Stimulated activated CD8-positive, alpha-beta memory T cell treated with anti-CD3 and anti-CD28 coated beads, Interleukin-7, amount 100 ng/mL, for 1 hour (primary cell): ENCODE results near the gene DNAAF2.
"Not testable (repeated sequence)": the region's sequence is repeated elsewhere in the genome, so short reads cannot be mapped to it uniquely, and the experiment has no call there.

ENCODE experiments used
- DNase-seq, 2 donors: peaks; one replicate each; pipeline ENCODE4 v3.0.0-alpha.2; 2020; ENCODE audit warnings: low read depth in 2 of 2

The DNAAF2 gene

GRCh38 chr14:49622022-49622607 lies 12.9 kb downstream of the DNAAF2 start:
- no peak for DNase-seq

- peak in 1 of 2 donors; percentile 25 for DNase-seq
These were observed 13.7 kb downstream of the DNAAF2 start for GRCh38 chr14:49621114-49621881.

GRCh38 chr14:49620182-49621113 lies 14.6 kb downstream of the DNAAF2 start, which contains the start of the genes MGAT2 and RPL36AL:
TSS of gene MGAT2 (plus strand) at chr14:49620799. CDS start at chr14:49621269, 470 bp downstream.
TSS of gene RPL36AL (minus strand) at chr14:49620626. CDS start at chr14:49619104, 1,522 bp downstream.
- peak; percentile 82 to 90 for DNase-seq

DNA sequence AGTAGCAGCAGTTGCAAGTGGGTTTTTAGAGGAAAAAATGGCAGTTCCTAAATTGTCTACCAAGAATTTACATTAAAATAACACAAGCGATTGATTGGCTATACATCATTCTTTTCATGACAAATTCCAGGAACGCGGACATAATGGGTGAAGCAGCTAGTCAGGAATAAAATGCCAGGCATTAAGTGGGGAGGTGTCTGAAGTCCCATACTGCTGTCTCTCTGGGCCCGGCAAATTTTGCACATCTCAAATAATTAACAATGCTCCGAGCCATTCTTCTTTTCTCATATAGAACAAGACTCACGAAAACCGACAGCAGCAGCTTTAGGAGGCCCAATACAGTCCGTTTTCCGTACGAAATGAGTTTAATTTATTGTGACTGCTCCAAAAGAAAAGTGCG lies 15.3 kb downstream of the DNAAF2 start:
- DNase-seq, result no peak

DNA sequence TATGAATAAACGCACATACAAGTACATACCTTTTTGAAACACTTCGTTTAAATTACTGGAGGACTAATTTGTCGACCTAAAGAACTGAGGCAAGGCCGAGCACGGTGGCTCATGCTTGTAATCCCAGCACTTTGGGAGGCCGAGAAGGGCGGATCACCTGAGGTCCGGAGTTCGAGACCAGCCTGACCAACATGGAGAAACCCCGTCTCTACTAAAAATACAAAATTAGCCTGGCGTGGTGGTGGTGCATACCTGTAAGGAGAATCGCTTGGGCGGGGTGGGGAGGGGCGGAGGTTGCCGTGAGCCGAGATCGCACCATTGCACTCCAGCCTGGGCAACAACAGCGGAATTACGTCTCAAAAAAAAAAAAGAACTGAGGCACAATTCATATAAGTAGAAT lies 15.8 kb downstream of the DNAAF2 start:
- DNase-seq, result not testable (repeated sequence)

DNA sequence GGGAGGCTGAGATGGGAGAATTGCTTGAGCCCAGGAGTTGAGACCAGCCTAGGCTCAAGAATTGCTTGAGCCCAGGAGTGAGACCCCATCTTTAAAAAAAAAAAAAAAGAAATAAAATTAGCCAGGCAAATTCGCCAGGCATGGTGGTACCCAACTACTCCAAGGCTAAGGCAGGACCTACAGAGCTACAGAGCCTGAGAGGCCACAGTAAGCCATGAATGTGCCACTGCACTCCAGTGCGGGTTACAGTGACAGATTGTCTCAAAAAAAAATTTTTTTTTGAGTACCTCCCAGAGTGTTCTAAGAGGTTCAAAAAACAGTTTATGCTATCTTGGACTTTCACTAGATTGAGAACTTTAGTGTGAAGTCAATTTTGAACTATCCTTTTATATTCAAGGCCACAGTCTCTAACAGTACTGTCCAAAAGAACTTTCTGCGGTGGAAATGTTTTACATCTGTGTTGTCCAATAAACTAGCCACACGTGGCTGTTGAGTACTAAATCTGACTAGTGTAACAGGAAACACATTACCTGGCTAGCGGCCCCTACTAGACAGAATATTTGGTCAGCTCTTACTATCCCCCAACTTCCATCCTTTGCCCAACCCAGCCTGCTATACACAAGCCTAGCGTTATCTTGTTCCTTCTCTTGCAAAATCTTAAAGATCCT lies 17.1 kb downstream of the DNAAF2 start:
- DNase-seq, result no peak

DNA sequence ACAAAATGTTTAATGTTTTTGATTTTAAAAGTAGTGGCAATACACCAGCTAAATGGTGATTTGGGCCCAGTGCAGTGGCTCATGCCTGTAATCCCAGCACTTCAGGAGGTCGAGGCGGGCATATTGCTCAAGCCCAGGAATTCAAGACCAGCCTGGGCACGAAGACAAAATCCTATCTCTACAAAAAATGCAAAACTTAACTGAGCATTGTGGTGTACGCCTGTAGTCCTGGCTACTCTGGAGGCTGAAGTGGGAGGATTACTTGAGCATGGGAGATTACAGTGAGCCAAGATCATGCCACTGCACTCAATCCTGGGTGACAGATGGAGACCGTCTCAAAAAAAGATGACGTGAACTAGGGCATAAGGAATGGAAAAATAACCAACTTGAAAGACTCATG lies 19.3 kb downstream of the DNAAF2 start:
- no peak for DNase-seq

DNA sequence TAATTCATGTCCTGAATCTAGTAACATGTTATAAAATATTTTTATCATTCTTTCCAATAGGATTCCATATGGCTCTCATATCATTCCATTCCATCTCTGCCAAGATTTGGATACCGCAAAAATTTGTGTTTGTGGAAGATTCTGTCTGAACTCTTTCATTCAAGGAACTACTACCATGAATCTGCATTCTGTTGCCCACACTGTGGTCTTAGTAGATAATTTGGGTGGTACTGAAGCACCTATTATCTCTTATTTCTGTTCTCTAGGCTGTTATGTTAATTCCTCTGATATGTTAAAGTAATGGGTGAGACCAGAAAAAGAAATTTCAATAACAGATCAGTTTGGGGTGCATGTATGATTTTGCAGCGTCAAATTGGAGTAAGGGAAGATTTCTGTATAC lies 20.8 kb downstream of the DNAAF2 start:
- DNase-seq, result no peak

DNA sequence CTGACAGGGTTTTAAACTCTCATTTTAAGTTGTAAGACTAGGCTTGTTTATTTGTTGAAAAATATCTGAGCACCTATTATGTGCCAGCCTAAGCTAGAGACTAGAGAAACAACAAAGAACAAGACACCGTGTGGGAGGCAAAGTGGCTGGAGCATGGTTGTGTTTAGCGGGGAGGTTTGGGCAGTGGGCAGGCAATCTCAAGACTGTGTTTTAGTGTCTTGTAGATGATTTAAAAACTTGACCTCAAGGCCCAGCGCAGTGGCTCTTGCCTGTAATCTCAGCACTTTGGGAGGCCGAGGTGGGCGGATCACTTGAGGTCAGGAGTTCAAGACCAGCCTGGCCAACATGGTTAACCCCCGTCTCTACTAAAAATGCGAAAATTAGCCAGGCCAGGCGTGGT lies 22.4 kb downstream of the DNAAF2 start:
- DNase-seq, result no peak

GRCh38 chr14:49612251-49612650 lies 22.8 kb downstream of the DNAAF2 start:
- DNase-seq, result no peak

- no peak for DNase-seq
These were observed 27.5 kb downstream of the DNAAF2 start for GRCh38 chr14:49607583-49607982.

DNA sequence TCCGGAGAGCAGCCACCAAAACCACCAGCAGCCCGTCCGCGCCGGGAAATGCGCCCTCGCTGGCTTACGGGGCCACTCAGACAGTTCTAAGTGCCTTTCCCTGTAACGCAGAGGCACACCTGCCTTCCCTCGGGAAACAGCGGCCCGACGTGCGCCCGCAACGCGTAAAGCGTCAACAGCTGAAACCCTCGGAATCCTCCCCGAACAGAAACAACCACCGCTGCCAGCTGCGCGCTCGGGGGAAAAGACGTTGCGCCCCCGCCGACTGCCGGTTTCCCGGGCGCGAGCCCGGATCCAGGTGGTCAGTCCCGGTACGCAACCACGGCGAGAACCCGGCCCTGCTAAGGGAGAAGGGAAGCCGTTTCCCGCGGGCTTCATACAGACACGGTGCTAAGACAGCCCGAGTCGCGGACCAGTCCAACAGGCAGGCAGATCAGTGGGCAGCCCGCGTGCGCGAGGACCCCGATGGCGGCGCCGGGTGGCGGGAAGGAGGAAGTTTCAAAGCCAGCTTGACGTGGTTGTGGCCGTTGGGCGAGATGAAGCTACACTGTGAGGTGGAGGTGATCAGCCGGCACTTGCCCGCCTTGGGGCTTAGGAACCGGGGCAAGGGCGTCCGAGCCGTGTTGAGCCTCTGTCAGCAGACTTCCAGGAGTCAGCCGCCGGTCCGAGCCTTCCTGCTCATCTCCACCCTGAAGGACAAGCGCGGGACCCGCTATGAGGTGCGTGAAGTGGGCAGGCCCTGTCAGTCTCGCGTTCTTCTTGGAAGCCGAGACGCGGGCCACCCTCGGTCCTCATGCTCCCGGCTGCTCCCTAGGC lies 36.4 kb downstream of the DNAAF2 start, which contains the start of gene LRR1:
Gene LRR1, plus strand, starts transcription at position 456 of the 816 bp plus-strand sequence. Its CDS starts 81 bp downstream, at position 537.
- DNase-seq, result peak; percentile 65 to 70

- no peak for DNase-seq
These were observed 36.9 kb downstream of the DNAAF2 start for GRCh38 chr14:49598189-49598484.

GRCh38 chr14:49594347-49595091 lies 40.5 kb downstream of the DNAAF2 start:
- DNase-seq, result no peak

DNA sequence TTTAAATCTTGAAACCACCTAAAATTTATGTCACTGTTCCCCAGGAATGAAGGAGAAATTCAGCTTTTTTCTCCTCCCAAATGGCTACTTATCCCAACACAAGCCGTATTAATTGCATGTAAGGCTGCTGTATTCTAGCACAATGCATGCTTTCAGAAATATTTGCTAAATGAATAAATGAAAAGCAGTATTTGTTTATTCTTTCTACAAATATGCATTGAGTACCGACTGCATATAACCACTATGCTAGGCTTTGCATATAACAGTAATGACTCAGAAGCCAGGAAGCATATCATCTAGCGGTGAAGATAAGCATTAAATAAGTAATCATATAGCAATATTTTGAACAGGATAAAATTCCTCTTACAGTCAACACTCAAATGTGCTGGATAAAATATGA lies 42.0 kb downstream of the DNAAF2 start:
- no peak for DNase-seq

GRCh38 chr14:49589387-49589786 lies 45.7 kb downstream of the DNAAF2 start:
- no peak for DNase-seq

GRCh38 chr14:49586673-49587460 lies 48.2 kb downstream of the DNAAF2 start:
- no peak for DNase-seq

DNA sequence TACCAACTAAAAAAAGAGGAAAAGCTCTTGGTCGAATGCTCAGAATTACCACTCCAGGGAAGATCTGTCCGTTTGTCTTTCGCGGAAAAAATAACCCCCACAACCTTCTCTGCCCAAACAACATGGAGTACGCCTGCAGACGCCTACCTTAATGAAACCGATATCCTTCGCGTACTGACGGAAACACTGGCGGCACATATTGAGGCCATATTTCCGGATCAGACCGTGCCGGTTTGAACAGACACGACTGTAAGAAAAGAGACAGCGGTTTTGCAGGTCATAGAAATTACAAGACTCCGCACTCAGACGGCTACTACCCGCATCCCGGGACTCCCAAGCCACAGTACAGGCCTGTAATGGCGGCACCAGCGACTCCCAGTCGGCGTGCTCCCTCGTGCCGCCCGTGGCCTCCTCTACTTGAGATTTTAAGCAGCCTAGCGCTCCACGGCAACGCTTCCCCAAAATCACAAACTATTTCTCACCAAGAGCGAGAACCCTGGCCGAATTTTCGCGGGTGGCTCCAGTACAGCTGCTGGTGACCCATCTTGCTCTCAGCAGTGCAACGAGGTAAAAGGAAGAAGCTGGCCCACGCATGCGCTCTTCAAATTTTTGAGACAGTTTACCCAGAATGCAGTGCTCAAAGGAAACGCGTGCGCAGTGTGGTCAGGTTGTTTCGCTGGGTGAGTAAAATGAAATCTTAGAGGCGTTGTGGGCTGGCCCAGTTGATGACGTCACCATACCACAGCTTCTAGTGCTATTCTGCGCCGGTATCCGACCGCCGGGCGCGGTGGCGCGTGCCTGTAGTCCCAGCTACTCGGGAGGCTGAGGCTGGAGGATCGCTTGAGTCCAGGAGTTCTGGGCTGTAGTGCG lies 49.0 kb downstream of the DNAAF2 start, which contains the start of gene RPS29:
Gene RPS29, minus strand, starts transcription at position 578 of the 870 bp plus-strand sequence. Its CDS starts 34 bp downstream, at position 544.
- DNase-seq, result peak; percentile 97 to 98
